ENCODE measurements around the gene GRN.

The GRN gene

GRCh38 chr17:44344939-44345453, at the start of gene GRN:
TSS of gene GRN (plus strand) at chr17:44345302. CDS start at chr17:44349165, 3,863 bp downstream.
- peak; percentile 98 for DNase-seq (ENCODE audit: low spot score)

- DNase-seq (ENCODE audit: low spot score) = no peak
Observed at GRCh38 chr17:44297975-44298374, 47.1 kb upstream of the GRN start.

GRCh38 chr17:44304651-44305050, 40.5 kb upstream of the GRN start:
- DNase-seq (ENCODE audit: low spot score) = no peak

- DNase-seq (ENCODE audit: low spot score) = peak; percentile 86
Observed at GRCh38 chr17:44307387-44308186, 37.5 kb upstream of the GRN start.

GRCh38 chr17:44308320-44308818, 36.7 kb upstream of the GRN start, which contains the start of gene RUNDC3A:
TSS of gene RUNDC3A (plus strand) at chr17:44308601. CDS start at chr17:44308833, 232 bp downstream.
- peak; percentile 98 for DNase-seq (ENCODE audit: low spot score)

GRCh38 chr17:44308865-44309264, 36.2 kb upstream of the GRN start:
- no peak for DNase-seq (ENCODE audit: low spot score)

- DNase-seq (ENCODE audit: low spot score) = no peak
Observed at GRCh38 chr17:44309472-44309871, 35.6 kb upstream of the GRN start.

- no peak for DNase-seq (ENCODE audit: low spot score)
Observed at GRCh38 chr17:44310188-44310587, 34.9 kb upstream of the GRN start.

- DNase-seq (ENCODE audit: low spot score) = no peak
Observed at GRCh38 chr17:44310609-44311376, 34.3 kb upstream of the GRN start.

GRCh38 chr17:44311562-44312181, 33.4 kb upstream of the GRN start:
- DNase-seq (ENCODE audit: low spot score) = no peak

- DNase-seq (ENCODE audit: low spot score) = no peak
Observed at GRCh38 chr17:44312396-44313104, 32.6 kb upstream of the GRN start.

GRCh38 chr17:44314031-44314430, 31.1 kb upstream of the GRN start:
- no peak for DNase-seq (ENCODE audit: low spot score)

- no peak for DNase-seq (ENCODE audit: low spot score)
Observed at GRCh38 chr17:44314524-44314868, 30.6 kb upstream of the GRN start.

GRCh38 chr17:44314869-44315661, 30.0 kb upstream of the GRN start:
- DNase-seq (ENCODE audit: low spot score) = peak; percentile 81

GRCh38 chr17:44315760-44316731, 29.1 kb upstream of the GRN start:
- DNase-seq (ENCODE audit: low spot score) = peak; percentile 92

- DNase-seq (ENCODE audit: low spot score) = no peak
Observed at GRCh38 chr17:44317545-44317944, 27.6 kb upstream of the GRN start.

GRCh38 chr17:44318077-44318892, 26.8 kb upstream of the GRN start:
- DNase-seq (ENCODE audit: low spot score) = no peak

GRCh38 chr17:44320066-44320465, 25.0 kb upstream of the GRN start:
- DNase-seq (ENCODE audit: low spot score) = no peak

Measured in iPS-NIHi11 (cell line).